HG03066 (cell line): Measurements from ENCODE around the gene MARCHF9.

Experiments
- ATAC-seq: cut with Tn5 transposase; IDR thresholded peaks from one replicate; pipeline ENCODE4 v1.9.1; 2021; ENCODE audit warnings: low read depth; ENCODE audit not compliant: unreplicated experiment

MARCHF9 gene

GRCh38 chr12:57724003-57724935 lies 30.6 kb upstream of the MARCHF9 start:
- ATAC-seq: no peak

GRCh38 chr12:57724936-57725740 lies 29.8 kb upstream of the MARCHF9 start:
- ATAC-seq: no peak

GRCh38 chr12:57725851-57726150 lies 29.1 kb upstream of the MARCHF9 start:
- ATAC-seq: no peak

GRCh38 chr12:57726151-57726883 lies 28.6 kb upstream of the MARCHF9 start:
- ATAC-seq: no peak

GRCh38 chr12:57726884-57727757 lies 27.8 kb upstream of the MARCHF9 start:
- no peak for ATAC-seq

GRCh38 chr12:57727758-57728395 lies 27.0 kb upstream of the MARCHF9 start:
- no peak for ATAC-seq

- no peak for ATAC-seq
These were observed 25.5 kb upstream of the MARCHF9 start for GRCh38 chr12:57729321-57729844.

- no peak for ATAC-seq
These were observed 24.4 kb upstream of the MARCHF9 start for GRCh38 chr12:57730336-57731067.

- ATAC-seq: no peak
These were observed 23.4 kb upstream of the MARCHF9 start for GRCh38 chr12:57731411-57732080.

- no peak for ATAC-seq
These were observed 22.6 kb upstream of the MARCHF9 start for GRCh38 chr12:57732270-57732669.

GRCh38 chr12:57732726-57733593 lies 21.9 kb upstream of the MARCHF9 start:
- ATAC-seq: no peak

- no peak for ATAC-seq
These were observed 21.0 kb upstream of the MARCHF9 start for GRCh38 chr12:57733928-57734327.

- ATAC-seq: no peak
These were observed 20.3 kb upstream of the MARCHF9 start for GRCh38 chr12:57734591-57734990.

- ATAC-seq: no peak
These were observed 19.6 kb upstream of the MARCHF9 start for GRCh38 chr12:57735198-57735855.

- no peak for ATAC-seq
These were observed 18.8 kb upstream of the MARCHF9 start for GRCh38 chr12:57735952-57736740.
